NAMALWA (cell line): Measurements from ENCODE around the gene ABCA1.
"Not testable (repeated sequence)": the region's sequence is repeated elsewhere in the genome, so short reads cannot be mapped to it uniquely, and the experiment has no call there.

ENCODE experiments used
- DNase-seq: peaks from one replicate; pipeline ENCODE4 v3.0.0-alpha.2; 2015; ENCODE audit warnings: low spot score

ABCA1 gene

GRCh38 chr9:104950838-104951237 is 22.9 kb upstream of the ABCA1 start:
- no peak for DNase-seq

- DNase-seq: no peak
Measured at GRCh38 chr9:104948277-104948676, 20.3 kb upstream of the ABCA1 start.

DNA sequence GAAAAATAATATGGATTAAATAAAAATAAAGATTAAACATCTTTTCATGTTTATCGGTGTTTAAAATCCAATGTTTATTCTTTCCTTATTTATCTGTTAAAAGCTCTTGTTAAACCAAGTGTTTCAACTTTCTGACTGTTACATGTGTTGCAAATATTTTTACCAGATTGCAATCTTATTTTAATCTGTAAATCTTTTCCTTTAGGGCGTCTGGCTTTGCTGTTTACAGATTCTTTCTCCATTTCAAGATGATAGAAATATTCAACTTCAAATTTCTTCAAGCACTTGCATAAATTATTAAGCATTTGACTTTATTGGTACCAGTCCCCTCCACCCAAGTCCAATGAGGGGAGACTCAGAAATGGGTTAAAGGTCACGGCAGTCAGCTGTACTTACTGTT is 16.9 kb upstream of the ABCA1 start:
- DNase-seq: no peak

GRCh38 chr9:104944356-104944755 is 16.4 kb upstream of the ABCA1 start:
- no peak for DNase-seq

DNA sequence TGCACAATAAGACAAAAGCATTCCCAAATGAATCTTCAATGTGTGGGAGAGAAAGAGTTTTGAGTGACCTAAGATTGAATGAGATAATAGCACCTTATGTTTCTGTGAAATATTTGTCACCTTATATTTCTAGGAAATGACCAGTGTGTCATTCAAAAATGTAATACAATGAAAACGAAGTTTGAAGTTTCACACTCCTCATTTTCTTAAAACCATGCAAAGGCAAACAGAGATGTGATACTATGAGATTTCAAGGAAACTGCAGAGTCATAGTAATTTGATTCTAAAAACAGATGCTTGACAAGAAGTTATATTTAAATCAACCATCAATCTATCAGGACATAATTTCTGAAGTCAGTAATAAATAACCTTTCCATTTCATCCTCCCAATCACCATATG is 13.6 kb upstream of the ABCA1 start:
- DNase-seq: no peak

DNA sequence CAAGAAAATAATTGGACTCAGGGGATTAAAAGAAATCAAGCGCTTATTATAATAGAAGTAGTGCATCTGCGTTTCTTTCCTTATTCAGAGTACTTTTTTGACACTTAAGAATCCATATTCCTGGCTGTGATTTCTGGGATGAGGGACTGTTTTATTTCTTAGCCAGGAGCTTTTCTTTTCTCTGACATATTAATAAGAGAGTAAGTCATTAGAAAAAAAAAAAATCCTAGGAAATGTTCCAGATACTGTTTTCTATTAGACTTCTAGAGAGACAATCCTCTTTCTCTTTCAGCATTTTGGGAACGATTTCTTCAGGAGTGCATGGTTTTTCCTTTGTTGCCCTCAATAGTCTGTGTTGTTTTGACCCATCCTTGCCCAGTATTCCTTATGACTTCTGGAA is 8.3 kb upstream of the ABCA1 start:
- DNase-seq: no peak

DNA sequence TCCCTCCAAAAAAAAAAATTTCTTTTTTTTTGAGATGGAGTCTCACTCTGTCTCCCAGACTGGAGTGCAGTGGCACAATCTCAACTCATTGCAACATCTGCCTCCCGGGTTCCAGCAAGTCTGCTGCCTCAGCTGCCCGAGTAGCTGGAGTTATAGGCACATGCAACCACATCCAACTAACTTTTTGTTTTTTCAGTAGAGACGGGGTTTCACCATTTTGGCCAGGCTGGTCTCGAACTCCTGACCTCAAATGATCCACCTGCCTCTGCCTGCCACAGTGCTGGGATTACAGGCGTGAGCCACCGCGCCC is 7.5 kb upstream of the ABCA1 start:
- DNase-seq: not testable (repeated sequence)

DNA sequence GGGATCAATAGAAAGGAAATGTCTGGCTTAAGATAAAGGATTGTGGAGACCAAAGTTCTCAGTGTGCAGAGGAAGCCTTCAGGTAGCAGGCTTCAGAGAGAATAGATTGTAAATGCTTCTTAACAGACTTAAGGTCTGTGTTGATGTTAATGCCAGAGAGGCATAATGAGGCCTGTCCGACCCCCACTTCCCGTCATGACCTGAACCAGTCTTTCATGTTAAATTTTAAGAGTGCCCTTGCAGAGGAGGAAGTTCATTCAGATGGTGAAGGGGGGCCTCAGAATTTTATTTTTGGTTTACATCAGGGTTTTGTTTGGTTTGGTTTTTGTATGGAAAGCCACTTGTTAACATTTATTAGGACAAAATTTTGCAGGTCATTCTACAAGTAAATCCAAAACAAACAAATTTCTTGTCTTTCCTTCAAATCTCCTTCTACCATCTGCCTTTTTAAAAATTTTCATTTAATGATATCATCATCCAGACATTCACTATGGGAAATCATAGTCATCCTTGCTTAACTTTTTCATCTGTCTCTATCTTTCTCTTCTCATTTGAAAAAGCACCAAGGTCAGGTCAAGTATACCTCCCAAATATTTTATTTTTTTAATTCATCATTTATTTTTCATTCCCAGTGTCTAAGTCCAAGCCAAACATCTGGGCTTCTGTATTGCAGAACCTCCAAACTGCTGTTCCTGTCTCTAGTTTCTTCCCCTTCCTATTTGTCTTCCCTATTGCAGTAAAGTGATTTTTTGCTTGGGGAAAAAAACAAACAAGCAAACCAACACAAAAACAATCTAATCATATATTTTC is 6.9 kb upstream of the ABCA1 start:
- DNase-seq: no peak

- not testable (repeated sequence) for DNase-seq
Measured at GRCh38 chr9:104933091-104933490, 5.1 kb upstream of the ABCA1 start.

DNA sequence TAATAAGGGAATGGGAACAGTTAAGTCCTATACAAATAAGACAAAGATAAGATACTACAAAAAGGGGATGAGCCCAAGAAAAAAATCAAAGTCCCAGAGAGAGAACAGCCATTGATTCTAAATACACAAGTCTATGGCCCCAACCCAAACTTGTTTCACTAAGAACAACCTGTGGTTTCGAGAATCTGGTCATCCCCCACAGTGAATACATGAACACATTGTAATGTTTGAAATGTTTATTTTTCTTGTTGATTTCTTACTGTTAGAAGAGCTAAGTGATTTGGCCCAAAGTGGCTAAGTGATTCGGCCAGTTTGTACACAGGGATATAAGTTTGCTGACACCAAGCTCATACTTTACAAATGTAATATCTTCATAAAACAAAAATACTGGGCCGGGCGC is 3.3 kb upstream of the ABCA1 start:
- no peak for DNase-seq

GRCh38 chr9:104927216-104927911 is 591 bp downstream of the ABCA1 start:
- peak; percentile 69 for DNase-seq

GRCh38 chr9:104923740-104924139 is 4.2 kb downstream of the ABCA1 start:
- DNase-seq: peak; percentile 96

GRCh38 chr9:104923289-104923688 is 4.7 kb downstream of the ABCA1 start:
- peak; percentile 41 for DNase-seq

GRCh38 chr9:104922748-104923147 is 5.2 kb downstream of the ABCA1 start:
- not testable (repeated sequence) for DNase-seq

DNA sequence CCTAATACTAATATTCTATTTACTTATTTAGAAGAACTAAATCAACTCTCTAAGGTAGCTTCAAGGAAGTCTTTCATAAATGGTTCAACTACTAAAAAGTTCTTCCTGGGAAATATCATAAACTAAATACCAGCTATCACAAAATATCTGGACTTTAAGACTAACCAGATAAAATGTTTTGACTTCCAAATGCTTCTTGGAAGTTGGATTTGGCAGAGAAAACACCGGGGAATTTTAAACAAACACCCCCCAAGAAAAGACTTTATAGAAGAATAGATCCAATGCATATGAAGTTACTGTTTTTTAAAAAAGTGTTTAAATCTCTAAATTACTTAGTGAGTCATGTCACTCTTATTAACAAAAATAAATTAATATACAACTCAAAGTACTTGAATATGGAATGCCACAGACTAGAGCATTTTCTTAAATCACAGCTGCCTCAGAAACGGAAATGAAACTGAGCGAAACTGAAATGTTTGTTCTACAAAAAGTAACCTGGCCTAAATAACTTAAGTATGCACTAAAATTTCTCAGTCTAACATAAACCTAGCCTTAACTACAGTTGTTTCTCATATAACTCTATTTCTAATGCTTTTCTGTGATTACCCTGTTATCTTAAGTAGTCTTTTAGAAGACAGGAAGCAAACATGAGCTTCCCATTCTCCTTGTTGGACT is 6.8 kb downstream of the ABCA1 start:
- DNase-seq: peak; percentile 79

GRCh38 chr9:104915753-104916152 is 12.2 kb downstream of the ABCA1 start:
- DNase-seq: no peak

DNA sequence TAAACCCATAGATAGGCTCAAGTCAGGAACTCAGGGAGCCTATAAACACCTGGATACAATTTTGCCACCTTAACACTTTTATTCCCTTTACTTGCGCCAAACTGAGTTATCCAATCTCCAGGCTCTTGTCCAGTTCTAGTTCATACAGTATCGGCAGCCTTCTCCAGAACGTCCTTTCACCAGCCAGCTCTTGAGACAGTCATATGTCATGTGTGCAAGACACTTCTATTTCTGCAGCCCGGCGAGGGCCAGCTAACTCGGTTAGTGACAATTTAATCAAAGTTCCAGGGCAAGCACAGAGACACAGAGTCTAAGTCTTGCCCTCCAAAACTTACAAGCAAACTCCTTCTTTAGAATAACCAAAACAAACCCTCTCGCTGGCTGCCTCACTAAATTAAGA is 12.9 kb downstream of the ABCA1 start:
- DNase-seq: no peak

DNA sequence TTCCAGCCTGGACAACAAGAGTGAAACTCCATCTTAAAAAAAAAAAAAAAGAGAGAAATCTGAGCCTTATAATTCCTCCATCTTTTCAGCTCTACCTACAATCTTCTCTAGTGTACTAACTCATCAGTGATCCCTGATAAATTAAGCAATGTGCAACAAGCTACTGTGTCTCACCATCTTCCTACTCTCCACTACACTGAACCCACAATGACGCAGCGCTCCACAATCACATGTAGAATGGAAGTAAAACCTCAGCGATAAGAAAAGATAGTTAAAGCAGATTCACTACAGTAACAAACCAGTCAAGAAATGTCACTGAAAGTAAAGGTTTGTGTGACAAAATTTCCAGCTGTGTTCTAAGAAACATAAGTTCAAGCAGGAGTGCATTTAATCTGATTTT is 13.5 kb downstream of the ABCA1 start:
- no peak for DNase-seq

- DNase-seq: no peak
Measured at GRCh38 chr9:104912606-104913005, 15.3 kb downstream of the ABCA1 start.

GRCh38 chr9:104911032-104911607 is 16.8 kb downstream of the ABCA1 start:
- no peak for DNase-seq

DNA sequence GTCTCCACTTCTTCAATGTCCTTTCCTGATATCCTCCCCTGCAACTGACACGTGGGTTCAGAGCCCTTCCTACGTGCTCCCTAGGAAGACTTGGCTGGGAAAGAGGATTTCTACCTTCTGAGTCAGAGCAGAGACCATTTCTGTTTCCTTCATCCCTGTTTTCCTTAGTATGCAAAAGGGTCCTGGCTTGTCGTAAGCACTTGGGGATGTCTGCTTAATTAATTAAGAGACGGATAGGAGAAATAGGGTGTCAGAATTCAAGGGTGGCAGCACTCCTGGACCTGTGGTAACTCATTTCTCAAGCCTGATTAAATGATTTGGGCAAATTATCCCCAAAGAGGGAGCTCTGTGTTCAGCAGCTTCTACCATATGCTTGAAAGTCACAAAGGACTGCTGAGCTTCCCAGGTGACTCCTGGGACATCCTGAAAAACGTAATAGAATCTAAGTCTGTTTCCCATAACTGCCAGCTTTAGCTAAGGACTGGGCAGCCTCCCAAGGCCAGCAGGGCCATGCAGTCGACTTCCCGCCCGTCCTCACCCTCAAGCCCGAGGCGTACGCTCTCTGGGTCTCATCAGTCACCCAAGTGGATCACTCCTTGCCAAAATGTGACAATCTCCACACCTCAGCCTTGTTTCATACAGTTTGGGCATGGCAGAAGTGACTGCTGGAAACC is 20.5 kb downstream of the ABCA1 start:
- DNase-seq: no peak
